Panc1 (cell line): Measurements from ENCODE around the gene GCSAML. TPM values are rescaled to one million over a fixed set of nuclear protein-coding genes. Genes with fewer than 3 reads are reported as not detected.

Experiments used
- ATAC-seq: fragments of 200-7000 bp; cut with Tn5 transposase; 2 replicates; pipeline ENCODE4 v1.9.1; 2020; ENCODE audit warnings: mild to moderate bottlenecking, moderate library complexity
- BruUV-seq: library from RNA; stranded (reverse); fragments of 400-500 nt; replicated peaks from 2 replicates; lab custom pipeline; 2021; lab: Mats Ljungman, UMichigan
- CTCF ChIA-PET: fragments of 300-600 bp; sonication (Branson Sonifier 250); formaldehyde crosslinking; loops from one replicate; lab custom pipeline; 2022; ENCODE audit warnings: antibody characterized with exemption; lab: Charles Lee
- POLR2A ChIA-PET: fragments of 300-600 bp; sonication (Branson Sonifier 250); formaldehyde crosslinking; loops from one replicate; lab custom pipeline; 2022; ENCODE audit warnings: antibody characterized with exemption; lab: Charles Lee
- DNase-seq: peaks from one replicate; pipeline ENCODE4 v3.0.0-alpha.2; 2010; ENCODE audit warnings: low read depth, low spot score
- H3K27ac ChIP-seq: 2 replicates; pipeline ENCODE4 v1.5.1; 2011; ENCODE audit warnings: mild to moderate bottlenecking, low read length, inconsistent platforms
- H3K27me3 ChIP-seq: fragments of 200-500 bp; sonication (Bioruptor generic); 2 replicates; pipeline ENCODE4 v1.6.0; 2014; ENCODE audit warnings: low read length, inconsistent platforms; ENCODE audit not compliant: control insufficient read depth, insufficient read depth
- H3K36me3 ChIP-seq: fragments of 200-500 bp; sonication (Bioruptor generic); 2 replicates; pipeline ENCODE4 v1.5.1; 2014; ENCODE audit warnings: inconsistent platforms, mild to moderate bottlenecking, low read length, moderate library complexity; ENCODE audit not compliant: control insufficient read depth, insufficient read depth
- H3K4me1 ChIP-seq: 2 replicates; pipeline ENCODE4 v1.5.1; 2011; ENCODE audit warnings: inconsistent platforms, mild to moderate bottlenecking, low read length, moderate library complexity; ENCODE audit not compliant: control insufficient read depth, insufficient read depth
- H3K4me3 ChIP-seq, 2 experiments: 2 replicates each; pipeline ENCODE4 v1.5.1; 2011 to 2012; ENCODE audit warnings: low read depth in 2 of 2, low read length in 2 of 2, mild to moderate bottlenecking in 2 of 2, inconsistent platforms in 1 of 2, moderate library complexity in 1 of 2
- H3K9me3 ChIP-seq: fragments of 200-500 bp; sonication (Bioruptor generic); 2 replicates; pipeline ENCODE4 v1.5.1; 2014; ENCODE audit warnings: low read depth, mild to moderate bottlenecking, inconsistent platforms, low read length, moderate library complexity; ENCODE audit not compliant: control insufficient read depth, insufficient read depth
- POLR2AphosphoS5 ChIP-seq: IDR thresholded peaks from 2 replicates; pipeline ENCODE4 v1.6.1; 2012; ENCODE audit warnings: mild to moderate bottlenecking, low read depth, low read length, moderate library complexity
- SIN3A ChIP-seq: IDR thresholded peaks from 2 replicates; pipeline ENCODE4 v1.6.1; 2012; ENCODE audit warnings: low read depth, mild to moderate bottlenecking, low read length, moderate library complexity, borderline replicate concordance; ENCODE audit not compliant: insufficient read depth
- TCF7L2 ChIP-seq: IDR thresholded peaks from 2 replicates; pipeline ENCODE4 v1.6.1; 2011; ENCODE audit warnings: mild to moderate bottlenecking, low read depth, low read length, inconsistent platforms
- in situ Hi-C: cut with HindIII; loops from 2 replicates; pipeline ENCODE4 v1.10.0; 2016; ENCODE audit warnings: low sequenced_read_pairs, low pct_unique_long_range_greater_than_20kb
- intact Hi-C: fragments of 100-400 bp; cut with micrococcal nuclease; formaldehyde crosslinking; loops from one replicate; pipeline ENCODE4 v1.10.0; 2022; ENCODE audit not compliant: unreplicated experiment
- total RNA-seq: library from RNA; stranded (reverse); gene quantifications from one replicate; pipeline ENCODE4 v1.2.1, GENCODE V29; 2021; ENCODE audit not compliant: unreplicated experiment
- TF ChIP-seq, protein P1 (sequence below), 2 experiments: IDR thresholded peaks; 2 replicates each; pipeline ENCODE4 v1.6.1; 2011 to 2012; ENCODE audit warnings: low read depth in 2 of 2, control low read depth in 1 of 2, low read length in 1 of 2, mild to moderate bottlenecking in 1 of 2, moderate library complexity in 1 of 2; ENCODE audit not compliant: insufficient read depth in 1 of 2
- TF ChIP-seq, protein P2 (sequence below): fragments of 450-650 bp; IDR thresholded peaks from 2 replicates; pipeline ENCODE4 v1.5.1; 2017; ENCODE audit warnings: mild to moderate bottlenecking

Gene GCSAML
- total RNA-seq, 1 experiment from 2014 or later = not detected

DNA sequence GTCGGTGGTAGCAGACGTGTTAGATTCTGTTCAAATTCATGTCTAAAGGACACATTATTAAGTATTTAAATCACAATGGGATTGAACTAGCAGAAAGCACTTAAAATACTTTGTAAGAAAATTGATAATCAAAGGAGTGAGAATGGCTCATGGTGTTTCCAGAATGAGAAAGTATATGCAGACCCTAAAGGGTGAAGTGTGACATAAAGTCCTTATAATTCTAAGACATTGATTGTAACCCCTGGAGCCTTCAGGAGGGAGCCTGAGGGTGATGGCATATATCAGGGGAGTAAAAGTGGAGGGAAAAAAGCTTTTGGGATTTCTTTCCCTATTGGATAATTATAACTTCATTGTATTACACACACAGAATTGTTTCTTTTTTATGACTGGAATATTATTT is 12.6 kb upstream of the GCSAML start, which contains the start of gene OR2C3:
OR2C3 (minus strand) TSS at position 101 of the 400 bp plus-strand sequence. CDS start 3,929 bp downstream, outside the sequence.
- DNase-seq (no peak), ATAC-seq (no peak)
- Histone ChIP-seq H3K4me1 (no peaks in the 10 kb centered on the region), H3K36me3 (no peaks in the 10 kb centered on the region), H3K4me3 (no peak within 1 kb of the TSS), H3K27ac (no peak within 1 kb of the TSS), H3K9me3 (no peaks in the 10 kb centered on the region), H3K27me3 (no peaks in the 10 kb centered on the region)
- ChIA-PET CTCF (no interaction called here), POLR2A (no interaction called here)
- BruUV-seq = no TSS peak
- TF ChIP-seq, protein P1, sequence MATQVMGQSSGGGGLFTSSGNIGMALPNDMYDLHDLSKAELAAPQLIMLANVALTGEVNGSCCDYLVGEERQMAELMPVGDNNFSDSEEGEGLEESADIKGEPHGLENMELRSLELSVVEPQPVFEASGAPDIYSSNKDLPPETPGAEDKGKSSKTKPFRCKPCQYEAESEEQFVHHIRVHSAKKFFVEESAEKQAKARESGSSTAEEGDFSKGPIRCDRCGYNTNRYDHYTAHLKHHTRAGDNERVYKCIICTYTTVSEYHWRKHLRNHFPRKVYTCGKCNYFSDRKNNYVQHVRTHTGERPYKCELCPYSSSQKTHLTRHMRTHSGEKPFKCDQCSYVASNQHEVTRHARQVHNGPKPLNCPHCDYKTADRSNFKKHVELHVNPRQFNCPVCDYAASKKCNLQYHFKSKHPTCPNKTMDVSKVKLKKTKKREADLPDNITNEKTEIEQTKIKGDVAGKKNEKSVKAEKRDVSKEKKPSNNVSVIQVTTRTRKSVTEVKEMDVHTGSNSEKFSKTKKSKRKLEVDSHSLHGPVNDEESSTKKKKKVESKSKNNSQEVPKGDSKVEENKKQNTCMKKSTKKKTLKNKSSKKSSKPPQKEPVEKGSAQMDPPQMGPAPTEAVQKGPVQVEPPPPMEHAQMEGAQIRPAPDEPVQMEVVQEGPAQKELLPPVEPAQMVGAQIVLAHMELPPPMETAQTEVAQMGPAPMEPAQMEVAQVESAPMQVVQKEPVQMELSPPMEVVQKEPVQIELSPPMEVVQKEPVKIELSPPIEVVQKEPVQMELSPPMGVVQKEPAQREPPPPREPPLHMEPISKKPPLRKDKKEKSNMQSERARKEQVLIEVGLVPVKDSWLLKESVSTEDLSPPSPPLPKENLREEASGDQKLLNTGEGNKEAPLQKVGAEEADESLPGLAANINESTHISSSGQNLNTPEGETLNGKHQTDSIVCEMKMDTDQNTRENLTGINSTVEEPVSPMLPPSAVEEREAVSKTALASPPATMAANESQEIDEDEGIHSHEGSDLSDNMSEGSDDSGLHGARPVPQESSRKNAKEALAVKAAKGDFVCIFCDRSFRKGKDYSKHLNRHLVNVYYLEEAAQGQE (IDR thresholded peaks at IDR 0.05; ENCODE audit: insufficient read depth in 1 of 2, low read depth in 2 of 2, low read length in 1 of 2) = no peak
- TF ChIP-seq, protein P2, sequence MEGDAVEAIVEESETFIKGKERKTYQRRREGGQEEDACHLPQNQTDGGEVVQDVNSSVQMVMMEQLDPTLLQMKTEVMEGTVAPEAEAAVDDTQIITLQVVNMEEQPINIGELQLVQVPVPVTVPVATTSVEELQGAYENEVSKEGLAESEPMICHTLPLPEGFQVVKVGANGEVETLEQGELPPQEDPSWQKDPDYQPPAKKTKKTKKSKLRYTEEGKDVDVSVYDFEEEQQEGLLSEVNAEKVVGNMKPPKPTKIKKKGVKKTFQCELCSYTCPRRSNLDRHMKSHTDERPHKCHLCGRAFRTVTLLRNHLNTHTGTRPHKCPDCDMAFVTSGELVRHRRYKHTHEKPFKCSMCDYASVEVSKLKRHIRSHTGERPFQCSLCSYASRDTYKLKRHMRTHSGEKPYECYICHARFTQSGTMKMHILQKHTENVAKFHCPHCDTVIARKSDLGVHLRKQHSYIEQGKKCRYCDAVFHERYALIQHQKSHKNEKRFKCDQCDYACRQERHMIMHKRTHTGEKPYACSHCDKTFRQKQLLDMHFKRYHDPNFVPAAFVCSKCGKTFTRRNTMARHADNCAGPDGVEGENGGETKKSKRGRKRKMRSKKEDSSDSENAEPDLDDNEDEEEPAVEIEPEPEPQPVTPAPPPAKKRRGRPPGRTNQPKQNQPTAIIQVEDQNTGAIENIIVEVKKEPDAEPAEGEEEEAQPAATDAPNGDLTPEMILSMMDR = no peak
- TF ChIP-seq POLR2AphosphoS5 (no peak), SIN3A (no peak), TCF7L2 (no peak)
- in situ Hi-C loops = no loop called here
- intact Hi-C loops = no loop called here

DNA sequence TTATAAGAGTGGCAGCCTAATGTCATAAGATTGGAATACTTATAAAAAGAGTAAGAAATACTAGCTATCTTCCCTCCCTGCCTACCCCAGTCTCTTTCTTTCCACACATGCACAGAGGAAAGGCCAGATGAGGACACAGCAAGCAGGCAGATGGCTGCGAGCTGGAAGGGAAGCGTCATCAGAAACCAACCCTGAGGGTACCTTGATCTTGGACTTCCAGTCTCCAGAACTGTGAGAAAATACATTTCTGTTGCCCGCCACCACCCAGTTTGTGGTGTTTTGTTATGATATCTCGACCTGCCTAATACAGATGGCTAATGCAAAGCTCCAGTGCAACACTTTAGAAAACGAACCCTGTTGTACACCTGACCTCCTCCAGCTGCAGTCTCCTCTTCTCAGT is 10.4 kb upstream of the GCSAML start:
- TF ChIP-seq POLR2AphosphoS5 = no peak
- no peak for TF ChIP-seq SIN3A
- no peak for TF ChIP-seq TCF7L2
- no TSS peak for BruUV-seq
- in situ Hi-C loops (no loop called here), intact Hi-C loops (no loop called here)
- H3K4me3 ChIP-seq = no peak overlapping the region
- no peaks in the 10 kb centered on the region for H3K27me3 ChIP-seq
- ChIA-PET POLR2A (no interaction called here), CTCF (no interaction called here)
- no peaks in the 10 kb centered on the region for H3K9me3 ChIP-seq
- DNase-seq (no peak), ATAC-seq (no peak)
- no peak overlapping the region for H3K27ac ChIP-seq
- no peaks in the 10 kb centered on the region for H3K4me1 ChIP-seq
- no peaks in the 10 kb centered on the region for H3K36me3 ChIP-seq

DNA sequence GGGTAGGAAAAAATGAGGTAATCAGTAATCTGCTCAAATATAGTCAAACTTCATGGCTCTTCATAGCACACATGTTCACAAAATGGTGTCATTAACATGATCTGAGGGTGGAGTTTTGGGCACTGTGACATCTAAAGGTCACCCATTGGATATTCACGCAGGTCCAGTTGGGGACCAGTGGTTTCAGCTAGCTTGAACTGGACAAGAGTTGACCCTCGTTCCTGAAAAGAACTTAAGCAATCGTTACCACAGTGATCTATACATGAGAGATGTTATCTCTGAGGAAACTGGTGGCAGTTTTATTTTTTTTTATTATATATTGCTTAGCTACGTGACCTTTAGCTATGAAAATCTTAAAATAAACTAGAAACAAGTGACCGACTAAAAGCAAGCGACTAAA is 9.7 kb upstream of the GCSAML start:
- H3K4me3 ChIP-seq = no peak overlapping the region
- no peak for DNase-seq
- H3K4me1 ChIP-seq = no peaks in the 10 kb centered on the region
- no peaks in the 10 kb centered on the region for H3K36me3 ChIP-seq
- CTCF ChIA-PET = no interaction called here
- TF ChIP-seq, protein P2 = no peak
- no peak for TF ChIP-seq TCF7L2
- no peak for TF ChIP-seq SIN3A
- TF ChIP-seq, protein P1 (IDR thresholded peaks at IDR 0.05; ENCODE audit: insufficient read depth in 1 of 2, low read depth in 2 of 2, low read length in 1 of 2) = no peak
- no peak for TF ChIP-seq POLR2AphosphoS5
- H3K9me3 ChIP-seq = no peaks in the 10 kb centered on the region
- no TSS peak for BruUV-seq
- in situ Hi-C loops = no loop called here
- intact Hi-C loops = no loop called here
- no peak overlapping the region for H3K27ac ChIP-seq
- POLR2A ChIA-PET = no interaction called here
- H3K27me3 ChIP-seq = no peaks in the 10 kb centered on the region
- ATAC-seq = no peak
